ENCODE results near the gene UNC5A.

The UNC5A gene

DNA sequence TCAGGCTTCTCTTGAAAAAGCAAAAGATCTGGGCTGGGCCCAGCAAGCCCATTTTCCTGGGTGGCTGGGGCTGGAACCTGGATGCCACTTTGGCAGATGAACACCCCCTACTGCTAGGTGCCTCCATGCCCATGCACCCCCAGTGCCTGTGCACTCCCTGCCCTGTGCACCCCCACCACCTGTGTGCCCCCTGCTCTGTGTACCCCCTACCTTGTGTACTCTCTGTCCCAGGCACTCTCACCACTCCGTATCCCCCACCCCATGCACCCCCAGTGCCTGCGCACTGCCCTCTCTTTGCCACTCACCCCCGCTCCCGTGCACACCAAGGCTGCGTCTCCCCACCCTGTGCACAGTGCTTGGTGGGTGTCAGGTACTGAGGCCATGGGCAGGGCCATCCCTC, 14.2 kb downstream of the UNC5A start:
- peak overlapping the region; percentile 62 for H3K27ac ChIP-seq
- TF ChIP-seq, protein P1, sequence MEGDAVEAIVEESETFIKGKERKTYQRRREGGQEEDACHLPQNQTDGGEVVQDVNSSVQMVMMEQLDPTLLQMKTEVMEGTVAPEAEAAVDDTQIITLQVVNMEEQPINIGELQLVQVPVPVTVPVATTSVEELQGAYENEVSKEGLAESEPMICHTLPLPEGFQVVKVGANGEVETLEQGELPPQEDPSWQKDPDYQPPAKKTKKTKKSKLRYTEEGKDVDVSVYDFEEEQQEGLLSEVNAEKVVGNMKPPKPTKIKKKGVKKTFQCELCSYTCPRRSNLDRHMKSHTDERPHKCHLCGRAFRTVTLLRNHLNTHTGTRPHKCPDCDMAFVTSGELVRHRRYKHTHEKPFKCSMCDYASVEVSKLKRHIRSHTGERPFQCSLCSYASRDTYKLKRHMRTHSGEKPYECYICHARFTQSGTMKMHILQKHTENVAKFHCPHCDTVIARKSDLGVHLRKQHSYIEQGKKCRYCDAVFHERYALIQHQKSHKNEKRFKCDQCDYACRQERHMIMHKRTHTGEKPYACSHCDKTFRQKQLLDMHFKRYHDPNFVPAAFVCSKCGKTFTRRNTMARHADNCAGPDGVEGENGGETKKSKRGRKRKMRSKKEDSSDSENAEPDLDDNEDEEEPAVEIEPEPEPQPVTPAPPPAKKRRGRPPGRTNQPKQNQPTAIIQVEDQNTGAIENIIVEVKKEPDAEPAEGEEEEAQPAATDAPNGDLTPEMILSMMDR (conservative IDR thresholded peaks at IDR 0.05) = no peak

DNA sequence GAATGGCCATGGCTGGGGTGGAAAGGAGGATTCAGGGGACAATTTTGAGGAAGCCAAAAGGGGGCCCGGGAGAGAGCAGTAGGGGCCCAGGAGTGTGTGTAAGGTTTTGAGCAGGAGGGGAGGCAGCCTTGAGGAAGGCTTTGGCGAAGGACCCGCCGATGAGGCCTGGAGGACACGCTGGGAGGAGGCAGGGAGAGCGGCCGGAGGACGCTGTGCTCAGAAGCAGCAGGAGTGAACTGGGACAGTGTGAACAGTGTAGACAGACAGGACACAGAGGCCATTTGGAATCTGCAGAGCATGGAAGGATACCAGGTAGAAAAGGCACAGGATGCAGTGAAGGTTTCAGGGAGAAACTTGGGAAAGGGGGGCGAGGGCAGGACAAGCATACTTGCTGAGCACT, 14.9 kb downstream of the UNC5A start:
- TF ChIP-seq, protein P1 (conservative IDR thresholded peaks at IDR 0.05) = no peak
- H3K27ac ChIP-seq = peak overlapping the region; percentile 62

DNA sequence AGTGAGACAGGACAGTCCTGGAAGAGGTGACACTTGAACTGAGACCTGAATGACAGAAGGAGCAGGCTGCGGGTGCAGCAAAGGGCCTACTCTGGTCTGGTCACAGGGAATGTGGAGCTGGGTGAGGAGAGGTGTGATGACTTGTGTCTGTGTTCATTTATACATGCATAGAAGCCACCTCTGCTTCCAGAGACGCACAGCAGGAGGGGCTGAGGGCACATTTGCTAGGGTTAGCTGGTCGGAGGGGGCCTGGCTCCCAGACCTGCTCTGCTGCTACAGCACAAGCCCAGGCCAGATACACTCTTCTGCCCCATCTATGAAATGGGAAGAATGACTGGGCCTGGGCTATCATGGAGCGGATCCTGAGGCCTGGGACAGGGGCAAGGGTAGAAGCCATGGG, 15.6 kb downstream of the UNC5A start:
- H3K27ac ChIP-seq = peak overlapping the region; percentile 62
- TF ChIP-seq, protein P1 (conservative IDR thresholded peaks at IDR 0.05) = no peak

DNA sequence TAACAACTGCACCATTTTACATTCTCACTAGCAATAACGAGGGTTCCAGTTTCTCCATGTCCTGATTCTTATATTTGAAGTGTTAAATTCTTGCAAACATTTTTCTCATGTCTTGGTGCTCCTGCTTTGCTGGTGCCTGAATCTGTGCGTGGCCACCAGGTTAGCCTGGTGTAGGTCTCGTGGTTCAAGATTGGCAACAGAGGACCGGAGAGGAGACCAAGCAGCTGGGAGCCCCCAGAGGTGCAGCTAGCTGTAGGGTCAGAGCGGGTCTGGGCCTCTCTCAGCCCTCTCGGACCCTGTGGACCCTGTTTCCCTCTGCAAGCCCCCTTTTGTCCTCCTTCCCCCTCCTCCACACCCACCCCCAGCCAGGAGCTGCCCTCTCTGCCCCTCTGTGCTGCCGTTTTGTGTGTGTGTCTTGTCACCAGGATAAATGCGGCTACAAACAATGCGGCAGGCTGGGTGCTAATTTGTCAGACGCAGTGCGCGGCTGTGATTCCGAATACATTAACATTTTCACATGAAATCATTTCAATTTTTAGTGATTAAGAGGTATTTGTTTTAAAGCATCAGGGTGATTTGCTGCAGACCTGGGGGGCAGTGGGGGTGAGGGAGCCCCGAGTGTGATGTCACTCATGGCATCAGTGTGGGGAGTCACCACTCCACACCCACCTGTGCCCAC, 17.5 kb downstream of the UNC5A start:
- TF ChIP-seq, protein P1 (conservative IDR thresholded peaks at IDR 0.05) = no peak
- H3K27ac ChIP-seq = no peak overlapping the region

DNA sequence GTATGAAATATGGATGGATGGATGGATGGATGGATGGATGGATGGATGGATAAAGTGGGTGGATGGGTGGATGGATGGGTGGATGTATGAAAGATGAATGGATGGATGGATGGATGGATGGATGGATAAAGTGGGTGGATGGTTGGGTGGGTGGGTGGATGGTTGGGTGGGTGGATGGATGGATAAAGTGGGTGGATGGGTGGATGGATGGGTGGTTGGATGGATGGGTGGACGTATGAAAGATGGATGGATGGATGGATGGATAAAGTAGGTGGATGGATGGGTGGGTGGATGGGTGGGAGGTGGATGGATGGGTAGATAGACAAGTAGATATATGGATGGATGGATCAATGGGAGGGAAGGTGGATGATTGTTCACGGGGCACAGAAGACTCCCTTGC, 19.0 kb downstream of the UNC5A start:
- TF ChIP-seq, protein P1 (conservative IDR thresholded peaks at IDR 0.05) = no peak
- no peak overlapping the region for H3K27ac ChIP-seq

DNA sequence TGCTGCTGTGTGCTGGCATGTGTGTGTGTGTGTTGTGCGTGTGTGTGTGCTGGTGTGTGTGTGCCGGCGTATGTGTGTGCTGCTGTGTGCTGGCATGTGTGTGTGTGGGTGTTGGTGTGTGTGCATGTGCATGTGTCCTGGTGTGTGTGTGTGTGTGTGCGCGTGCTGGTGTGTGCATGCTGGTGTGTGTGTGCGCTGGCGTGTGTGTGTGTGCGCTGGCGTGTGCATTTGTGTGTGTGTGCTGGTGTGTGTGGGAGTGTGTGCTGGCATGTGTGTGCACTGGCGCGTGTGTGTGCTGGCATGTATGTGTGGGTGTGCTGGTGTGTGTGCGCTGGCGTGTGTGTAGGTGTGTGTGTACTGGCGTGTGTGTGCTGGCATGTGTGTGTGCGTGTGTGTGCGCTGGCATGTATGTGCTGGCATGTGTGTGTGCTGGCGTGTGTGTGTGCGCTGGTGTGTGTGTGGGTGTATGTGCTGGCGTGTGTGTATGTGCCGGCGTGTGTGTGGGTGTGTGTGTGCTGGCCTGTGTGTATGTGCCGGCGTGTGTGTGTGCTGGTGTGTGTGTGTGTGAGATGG, 20.1 kb downstream of the UNC5A start:
- TF ChIP-seq, protein P1 (conservative IDR thresholded peaks at IDR 0.05) = no peak
- peak overlapping the region; percentile 76 for H3K27ac ChIP-seq

DNA sequence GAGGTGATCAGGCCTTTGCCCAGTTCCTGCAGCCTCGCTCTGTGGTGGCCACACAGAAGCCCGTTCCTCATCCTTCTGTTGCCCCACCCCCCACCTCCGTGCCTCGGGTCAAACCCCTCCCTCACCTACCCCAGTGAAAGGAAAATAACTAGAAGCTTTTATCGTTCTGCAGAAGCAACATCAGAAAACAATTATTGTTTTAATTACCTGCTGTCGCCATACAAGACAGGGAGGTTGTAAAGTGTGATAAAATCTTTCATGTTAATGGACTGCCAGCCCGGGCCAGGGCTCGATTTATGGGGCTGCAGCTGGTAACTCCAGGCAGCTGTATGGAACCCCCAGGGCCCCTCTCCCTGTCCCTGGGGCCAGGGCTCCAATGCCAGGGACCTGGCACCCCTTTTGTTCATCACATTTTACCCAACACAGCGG, 20.6 kb downstream of the UNC5A start:
- H3K27ac ChIP-seq = peak overlapping the region; percentile 76
- TF ChIP-seq, protein P1 (conservative IDR thresholded peaks at IDR 0.05) = no peak

Measured in VCaP (cell line).